Erythroblast (primary cell): ENCODE measurements around the gene TAF11L6.
"Not testable (repeated sequence)": the region's sequence is repeated elsewhere in the genome, so short reads cannot be mapped to it uniquely, and the experiment has no call there.

Experiments
- DNase-seq, 2 experiments: peaks; one replicate each; lab custom pipeline; 2025; lab: John Stamatoyannopoulos, UW
- GATA1 ChIP-seq: IDR thresholded peaks from 2 replicates; pipeline ENCODE4 v1.6.1; 2011; ENCODE audit warnings: low read depth, mild to moderate bottlenecking, control low read depth, low read length, moderate library complexity
- POLR2A ChIP-seq: IDR thresholded peaks from 2 replicates; pipeline ENCODE4 v1.6.1; 2011; ENCODE audit warnings: mild to moderate bottlenecking, low read length

The TAF11L6 gene

GRCh38 chr5:17528369-17528768, at the start of gene TAF11L6:
Gene TAF11L6 (plus strand): TSS chr5:17528669.
- DNase-seq: not testable (repeated sequence)

GRCh38 chr5:17481378-17481777, 47.1 kb upstream of the TAF11L6 start:
- DNase-seq: no peak
- no peak for TF ChIP-seq GATA1
- no peak for TF ChIP-seq POLR2A

- DNase-seq: peak in 1 of 2 experiments; percentile 8
- TF ChIP-seq POLR2A: no peak
- TF ChIP-seq GATA1: no peak
These were observed 45.7 kb upstream of the TAF11L6 start for GRCh38 chr5:17482790-17483189.

- DNase-seq: not testable (repeated sequence)
These were observed 41.9 kb upstream of the TAF11L6 start for GRCh38 chr5:17486464-17487173.

- TF ChIP-seq POLR2A: no peak
- no peak for TF ChIP-seq GATA1
- no peak for DNase-seq
These were observed 41.3 kb upstream of the TAF11L6 start for GRCh38 chr5:17487174-17487512.

GRCh38 chr5:17491257-17491656, 37.2 kb upstream of the TAF11L6 start:
- DNase-seq: not testable (repeated sequence)

GRCh38 chr5:17492770-17493169, 35.7 kb upstream of the TAF11L6 start:
- no peak for TF ChIP-seq GATA1
- DNase-seq: no peak

GRCh38 chr5:17497446-17497845, 31.0 kb upstream of the TAF11L6 start:
- no peak for DNase-seq
- TF ChIP-seq POLR2A (no peak), GATA1 (no peak)

- not testable (repeated sequence) for DNase-seq
These were observed 30.5 kb upstream of the TAF11L6 start, which contains the start of gene TAF11L2 for GRCh38 chr5:17497931-17498330. Gene TAF11L2 (plus strand): TSS chr5:17498231.

- no peak for DNase-seq
- TF ChIP-seq POLR2A: no peak
- no peak for TF ChIP-seq GATA1
These were observed 16.6 kb upstream of the TAF11L6 start for GRCh38 chr5:17511775-17512325.

GRCh38 chr5:17517526-17517925, 10.9 kb upstream of the TAF11L6 start:
- not testable (repeated sequence) for DNase-seq

GRCh38 chr5:17518067-17518466, 10.4 kb upstream of the TAF11L6 start, which contains the start of gene TAF11L3:
Gene TAF11L3 (plus strand): TSS chr5:17518367.
- DNase-seq: not testable (repeated sequence)

GRCh38 chr5:17519508-17519907, 9.0 kb upstream of the TAF11L6 start:
- DNase-seq: not testable (repeated sequence)

GRCh38 chr5:17521501-17521900, 7.0 kb upstream of the TAF11L6 start, which contains the start of gene TAF11L4:
Gene TAF11L4 (plus strand): TSS chr5:17521801.
- not testable (repeated sequence) for DNase-seq

GRCh38 chr5:17524935-17525334, 3.5 kb upstream of the TAF11L6 start, which contains the start of gene TAF11L5:
Gene TAF11L5 (plus strand): TSS chr5:17525235.
- not testable (repeated sequence) for DNase-seq

- DNase-seq: not testable (repeated sequence)
These were observed 2.0 kb upstream of the TAF11L6 start for GRCh38 chr5:17526504-17526903.
